Right atrium auricular region (tissue), 2 donors: ENCODE data around the gene SLC22A6. TPM values are rescaled to one million over a fixed set of nuclear protein-coding genes. Genes with fewer than 3 reads are reported as not detected.

Source experiments
- DNase-seq: peaks from one replicate; pipeline ENCODE4 v3.0.0-alpha.2; 2019; ENCODE audit warnings: low spot score
- H3K27ac ChIP-seq, 2 donors: fragments of 200-600 bp; sonication (generic); 1 replicate in 1 of 2; 2 replicates in 1 of 2; pipeline ENCODE4 v1.5.1; 2016 to 2019
- H3K27me3 ChIP-seq, 2 donors: fragments of 200-600 bp; sonication (generic); one replicate each; pipeline versions ENCODE4 v1.5.1 to v1.6.0; 2017 to 2019
- H3K36me3 ChIP-seq: fragments of 200-600 bp; sonication (generic); one replicate; pipeline ENCODE4 v1.5.1; 2016
- H3K4me1 ChIP-seq, 2 donors: fragments of 200-600 bp; sonication (generic); one replicate each; pipeline versions ENCODE4 v1.5.1 to v1.6.0; 2017 to 2019
- H3K4me3 ChIP-seq, 2 donors: fragments of 200-600 bp; sonication (generic); 1 replicate in 1 of 2; 2 replicates in 1 of 2; pipeline ENCODE4 v1.5.1; 2017 to 2019; ENCODE audit warnings: mild to moderate bottlenecking in 1 of 2, moderate library complexity in 1 of 2
- H3K9me3 ChIP-seq, 2 donors: fragments of 200-600 bp; sonication (generic); one replicate each; pipeline ENCODE4 v1.5.1; 2019
- CTCF ChIP-seq, 2 donors: fragments of 200-600 bp; sonication (generic); IDR thresholded peaks; one replicate each; pipeline ENCODE4 v1.5.1; 2019; ENCODE audit warnings: antibody characterized with exemption in 2 of 2
- total RNA-seq, 2 donors: library from RNA; depleted of rRNA; stranded (reverse); fragments of >200 nt; gene quantifications; one replicate each; pipeline ENCODE4 v1.1.0, GENCODE V29; 2016

Gene SLC22A6
- total RNA-seq, 2 donors from 2014 or later = not detected

GRCh38 chr11:62928011-62928410 is 56.8 kb downstream of the SLC22A6 start:
- TF ChIP-seq CTCF (IDR thresholded peaks at IDR 0.05) = no peak
- Histone ChIP-seq H3K4me3 (no peak overlapping the region), H3K4me1 (peaks cover 0 to 32% of the 10 kb centered on the region in 2 donors), H3K27ac (no peak overlapping the region), H3K27me3 (peaks cover 7 to 19% of the 10 kb centered on the region in 2 donors), H3K36me3 (no peaks in the 10 kb centered on the region), H3K9me3 (no peaks in the 10 kb centered on the region)
- DNase-seq = no peak

- H3K36me3 ChIP-seq = no peaks in the 10 kb centered on the region
- peaks cover 0 to 34% of the 10 kb centered on the region in 2 donors for H3K4me1 ChIP-seq
- no peaks in the 10 kb centered on the region for H3K9me3 ChIP-seq
- H3K27me3 ChIP-seq = peaks cover 7 to 21% of the 10 kb centered on the region in 2 donors
- H3K27ac ChIP-seq = no peak overlapping the region
- no peak for DNase-seq
- no peak for TF ChIP-seq CTCF (IDR thresholded peaks at IDR 0.05)
- peak overlapping the region in 1 of 2 donors; percentile 47 for H3K4me3 ChIP-seq
These were observed 57.9 kb downstream of the SLC22A6 start for GRCh38 chr11:62926680-62927455.

Other genes with a start within 250 kb of the SLC22A6 start
- gene ZBTB3, start 230.8 kb downstream of the SLC22A6 start, total RNA-seq = 1 to 10 TPM; 5.1 to 7.8 TPM
- 10 to 100 TPM; 32.9 to 34.8 TPM for gene POLR2G, start 223.4 kb downstream of the SLC22A6 start, total RNA-seq
- gene TAF6L, start 213.6 kb downstream of the SLC22A6 start, total RNA-seq = 1 to 10 TPM; 5.8 to 9.5 TPM
- gene TMEM179B, start 197.6 kb downstream of the SLC22A6 start, total RNA-seq = 10 to 100 TPM; 42.5 to 44.8 TPM
- gene TMEM223, start 193.0 kb downstream of the SLC22A6 start, total RNA-seq = 10 to 100 TPM; 27.7 TPM
- 10 to 100 TPM; 33.9 to 35.9 TPM for gene NXF1, start 179.5 kb downstream of the SLC22A6 start, total RNA-seq
- 10 to 100 TPM; 15.2 to 24.7 TPM for gene STX5, start 152.9 kb downstream of the SLC22A6 start, total RNA-seq
- not detected for gene TEX54, start 152.1 kb downstream of the SLC22A6 start, total RNA-seq
- gene WDR74, start 145.4 kb downstream of the SLC22A6 start, total RNA-seq = 10 to 100 TPM; 17.8 to 26.8 TPM
- 10 to 100 TPM; 27.7 to 64.9 TPM for gene SLC3A2, start 104.1 kb downstream of the SLC22A6 start, total RNA-seq
- gene CHRM1, start 63.6 kb downstream of the SLC22A6 start, total RNA-seq = not detected
- not detected for gene SLC22A8, start 30.9 kb upstream of the SLC22A6 start, total RNA-seq
- gene SLC22A24, start 159.3 kb upstream of the SLC22A6 start, total RNA-seq = not detected